Fibroblast of mammary gland (primary cell): ENCODE data around the gene CPM.
"Not testable (repeated sequence)": the region's sequence is repeated elsewhere in the genome, so short reads cannot be mapped to it uniquely, and the experiment has no call there.

ENCODE experiments used
- DNase-seq: peaks from one replicate; pipeline ENCODE4 v3.0.0-alpha.2; 2010; ENCODE audit warnings: low read depth
- H3K4me3 ChIP-seq: 2 replicates; pipeline ENCODE4 v1.5.1; 2011; ENCODE audit warnings: low read depth, mild to moderate bottlenecking, low read length, moderate library complexity; ENCODE audit not compliant: control insufficient read depth
- CTCF ChIP-seq: conservative IDR thresholded peaks from 2 replicates; pipeline ENCODE4 v1.5.1; 2011; ENCODE audit warnings: low read depth, low read length, inconsistent platforms; ENCODE audit not compliant: control insufficient read depth, insufficient read depth

The CPM gene

GRCh38 chr12:68864604-68865003, 68.4 kb downstream of the CPM start:
- no peak overlapping the region for H3K4me3 ChIP-seq
- no peak for TF ChIP-seq CTCF
- no peak for DNase-seq

GRCh38 chr12:68863886-68864454, 69.0 kb downstream of the CPM start:
- DNase-seq = peak; percentile 72
- not testable (repeated sequence) for H3K4me3 ChIP-seq
- peak; percentile 61 for TF ChIP-seq CTCF

- no peak for TF ChIP-seq CTCF
- no peak overlapping the region for H3K4me3 ChIP-seq
- no peak for DNase-seq
Observed at GRCh38 chr12:68863109-68863770, 69.7 kb downstream of the CPM start.

GRCh38 chr12:68861890-68862289, 71.1 kb downstream of the CPM start:
- no peak overlapping the region for H3K4me3 ChIP-seq
- DNase-seq = no peak
- no peak for TF ChIP-seq CTCF

- no peak for TF ChIP-seq CTCF
- H3K4me3 ChIP-seq = no peak overlapping the region
- DNase-seq = no peak
Observed at GRCh38 chr12:68856510-68856909, 76.5 kb downstream of the CPM start.

- TF ChIP-seq CTCF = no peak
- H3K4me3 ChIP-seq = no peak overlapping the region
- no peak for DNase-seq
Observed at GRCh38 chr12:68855771-68856170, 77.2 kb downstream of the CPM start.
